ENCODE measurements around the gene SASH1. TPM values are rescaled to one million over a fixed set of nuclear protein-coding genes. Genes with fewer than 3 reads are reported as not detected.

The SASH1 gene
- total RNA-seq, 1 experiment from 2014 or later: 9.8 TPM

- no peaks in the 10 kb centered on the region for H3K79me2 ChIP-seq (ENCODE audit: low read length)
- no peaks in the 10 kb centered on the region for H3K27me3 ChIP-seq (ENCODE audit: low read length)
- no peak overlapping the region for H3K4me2 ChIP-seq (ENCODE audit: low read length)
- no peaks in the 10 kb centered on the region for H3F3A ChIP-seq (ENCODE audit: low read length, unreplicated experiment)
- DNase-seq (no peak), ATAC-seq (no peak)
- no peaks in the 10 kb centered on the region for H3K4me1 ChIP-seq (ENCODE audit: insufficient read depth, low read length)
- intact Hi-C loops (cut with micrococcal nuclease): no loop called here
- TF ChIP-seq EZH2 (IDR thresholded peaks at IDR 0.05; ENCODE audit: low read length, unreplicated experiment): no peak
- no peak for TF ChIP-seq EZH2phosphoT487 (IDR thresholded peaks at IDR 0.05; ENCODE audit: borderline replicate concordance, low read length)
- TF ChIP-seq CTCF (conservative IDR thresholded peaks at IDR 0.05; ENCODE audit: low read depth, low read length): no peak
- no peaks in the 10 kb centered on the region for H3K36me3 ChIP-seq (ENCODE audit: low read depth, low read length)
- BruUV-seq (replicated peaks): no TSS peak
- H3K9me3 ChIP-seq (ENCODE audit: low read length): no peaks in the 10 kb centered on the region
- ChIA-PET POLR2A (ENCODE audit: unreplicated experiment) (no interaction called here), CTCF (no interaction called here)
- H3K9me2 ChIP-seq (replicated peaks; ENCODE audit: low read length): no peaks in the 10 kb centered on the region
- H3K27ac ChIP-seq (ENCODE audit: low read length): no peak overlapping the region
- no peaks in the 10 kb centered on the region for H4K20me1 ChIP-seq (ENCODE audit: low read length)
- H3K9ac ChIP-seq (ENCODE audit: low read length): no peak overlapping the region
- H3K4me3 ChIP-seq (ENCODE audit: low read length): no peak overlapping the region
- H2AFZ ChIP-seq (ENCODE audit: low read length): no peak overlapping the region
Measured at GRCh38 chr6:148514091-148514845, 171.6 kb downstream of the SASH1 start.

GRCh38 chr6:148516217-148516616 lies 173.6 kb downstream of the SASH1 start:
- BruUV-seq (replicated peaks): no TSS peak
- POLR2A ChIA-PET (ENCODE audit: unreplicated experiment): no interaction called here
- H3K4me1 ChIP-seq (ENCODE audit: insufficient read depth, low read length): no peaks in the 10 kb centered on the region
- H3K4me2 ChIP-seq (ENCODE audit: low read length): no peak overlapping the region
- H3K9ac ChIP-seq (ENCODE audit: low read length): no peak overlapping the region
- H3K4me3 ChIP-seq (ENCODE audit: low read length): no peak overlapping the region
- no peaks in the 10 kb centered on the region for H3K79me2 ChIP-seq (ENCODE audit: low read length)
- TF ChIP-seq EZH2phosphoT487 (IDR thresholded peaks at IDR 0.05; ENCODE audit: borderline replicate concordance, low read length) (no peak), CTCF (conservative IDR thresholded peaks at IDR 0.05; ENCODE audit: low read depth, low read length) (no peak), EZH2 (IDR thresholded peaks at IDR 0.05; ENCODE audit: low read length, unreplicated experiment) (no peak)
- no peak overlapping the region for H3K27ac ChIP-seq (ENCODE audit: low read length)
- ATAC-seq (no peak), DNase-seq (no peak)
- CTCF ChIA-PET: no interaction called here
- no peak overlapping the region for H2AFZ ChIP-seq (ENCODE audit: low read length)
- no peaks in the 10 kb centered on the region for H3K36me3 ChIP-seq (ENCODE audit: low read depth, low read length)
- H3K9me3 ChIP-seq (ENCODE audit: low read length): no peaks in the 10 kb centered on the region
- intact Hi-C loops (cut with micrococcal nuclease): no loop called here
- no peaks in the 10 kb centered on the region for H3K27me3 ChIP-seq (ENCODE audit: low read length)
- no peaks in the 10 kb centered on the region for H3F3A ChIP-seq (ENCODE audit: low read length, unreplicated experiment)
- no peaks in the 10 kb centered on the region for H4K20me1 ChIP-seq (ENCODE audit: low read length)
- no peaks in the 10 kb centered on the region for H3K9me2 ChIP-seq (replicated peaks; ENCODE audit: low read length)

GRCh38 chr6:148516617-148517016 lies 174.0 kb downstream of the SASH1 start:
- no peaks in the 10 kb centered on the region for H3F3A ChIP-seq (ENCODE audit: low read length, unreplicated experiment)
- H3K4me2 ChIP-seq (ENCODE audit: low read length): no peak overlapping the region
- no peak overlapping the region for H3K4me3 ChIP-seq (ENCODE audit: low read length)
- no peak for TF ChIP-seq EZH2 (IDR thresholded peaks at IDR 0.05; ENCODE audit: low read length, unreplicated experiment)
- ChIA-PET CTCF (no interaction called here), POLR2A (ENCODE audit: unreplicated experiment) (no interaction called here)
- no peaks in the 10 kb centered on the region for H3K27me3 ChIP-seq (ENCODE audit: low read length)
- no peaks in the 10 kb centered on the region for H4K20me1 ChIP-seq (ENCODE audit: low read length)
- no peaks in the 10 kb centered on the region for H3K9me2 ChIP-seq (replicated peaks; ENCODE audit: low read length)
- no peak overlapping the region for H3K9ac ChIP-seq (ENCODE audit: low read length)
- no peaks in the 10 kb centered on the region for H3K4me1 ChIP-seq (ENCODE audit: insufficient read depth, low read length)
- ATAC-seq (no peak), DNase-seq (no peak)
- no peaks in the 10 kb centered on the region for H3K9me3 ChIP-seq (ENCODE audit: low read length)
- intact Hi-C loops (cut with micrococcal nuclease): no loop called here
- H3K79me2 ChIP-seq (ENCODE audit: low read length): no peaks in the 10 kb centered on the region
- H3K36me3 ChIP-seq (ENCODE audit: low read depth, low read length): no peaks in the 10 kb centered on the region
- no peak overlapping the region for H3K27ac ChIP-seq (ENCODE audit: low read length)
- no peak overlapping the region for H2AFZ ChIP-seq (ENCODE audit: low read length)
- BruUV-seq (replicated peaks): no TSS peak

Measured in PC-3 (cell line).